LNCAP (cell line): ENCODE measurements around the gene SIN3B.

ENCODE experiments used
- CTCF ChIP-seq: fragments of 450-650 bp; IDR thresholded peaks from 2 replicates; pipeline ENCODE4 v1.5.1; 2017; ENCODE audit warnings: mild to moderate bottlenecking

Gene SIN3B

GRCh38 chr19:16861011-16861410 is 31.8 kb downstream of the SIN3B start:
- no peak for TF ChIP-seq CTCF

- TF ChIP-seq CTCF = no peak
Observed at GRCh38 chr19:16861834-16862233, 32.6 kb downstream of the SIN3B start.

DNA sequence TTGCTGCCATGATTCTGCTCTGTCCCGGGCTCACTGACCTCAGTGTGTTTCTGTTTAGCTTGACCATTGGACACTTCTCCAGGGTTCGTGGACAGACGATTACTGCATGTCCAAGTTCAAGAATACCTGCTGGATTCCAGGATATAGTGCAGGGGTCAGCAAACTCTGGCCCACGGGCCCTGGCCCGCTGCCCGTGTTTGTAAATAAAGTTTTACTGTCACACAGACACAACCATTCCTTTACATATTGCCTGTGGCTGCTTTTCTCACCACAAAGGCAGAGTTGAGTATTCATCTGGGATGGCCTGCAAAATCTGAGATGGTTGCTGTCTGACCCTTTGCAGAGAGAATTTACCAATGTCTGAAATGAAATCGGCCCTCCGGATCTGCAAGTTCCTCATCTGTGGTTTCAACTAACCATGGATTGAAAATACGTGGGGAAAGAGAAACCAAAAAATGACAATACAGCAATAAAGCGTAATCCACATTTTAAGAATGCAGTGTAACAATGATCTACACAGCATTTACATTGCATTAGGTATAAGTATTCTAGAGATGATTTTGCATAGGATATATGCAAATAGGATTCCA is 33.7 kb downstream of the SIN3B start:
- TF ChIP-seq CTCF = no peak

DNA sequence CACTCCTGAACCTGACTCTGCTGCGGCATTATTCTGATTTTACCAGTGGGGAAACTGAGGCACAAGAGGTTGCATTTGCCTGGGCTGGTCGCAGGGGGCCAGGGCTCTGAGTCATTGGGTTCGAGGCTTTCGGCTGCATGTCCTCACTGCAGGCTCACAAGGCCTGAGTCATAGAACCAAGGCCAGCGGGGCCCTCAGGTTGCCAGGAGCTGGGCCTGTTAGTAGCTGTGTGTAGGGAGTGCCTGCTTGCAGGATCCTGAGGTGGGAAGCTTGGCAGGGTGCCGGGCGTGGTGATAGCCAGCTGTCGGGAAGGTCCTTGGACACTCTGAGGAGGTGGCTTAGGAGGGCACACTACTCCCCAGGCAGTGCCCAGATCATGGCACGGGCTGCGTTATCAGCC is 38.0 kb downstream of the SIN3B start:
- TF ChIP-seq CTCF = no peak

- no peak for TF ChIP-seq CTCF
Observed at GRCh38 chr19:16868423-16869130, 39.4 kb downstream of the SIN3B start.

DNA sequence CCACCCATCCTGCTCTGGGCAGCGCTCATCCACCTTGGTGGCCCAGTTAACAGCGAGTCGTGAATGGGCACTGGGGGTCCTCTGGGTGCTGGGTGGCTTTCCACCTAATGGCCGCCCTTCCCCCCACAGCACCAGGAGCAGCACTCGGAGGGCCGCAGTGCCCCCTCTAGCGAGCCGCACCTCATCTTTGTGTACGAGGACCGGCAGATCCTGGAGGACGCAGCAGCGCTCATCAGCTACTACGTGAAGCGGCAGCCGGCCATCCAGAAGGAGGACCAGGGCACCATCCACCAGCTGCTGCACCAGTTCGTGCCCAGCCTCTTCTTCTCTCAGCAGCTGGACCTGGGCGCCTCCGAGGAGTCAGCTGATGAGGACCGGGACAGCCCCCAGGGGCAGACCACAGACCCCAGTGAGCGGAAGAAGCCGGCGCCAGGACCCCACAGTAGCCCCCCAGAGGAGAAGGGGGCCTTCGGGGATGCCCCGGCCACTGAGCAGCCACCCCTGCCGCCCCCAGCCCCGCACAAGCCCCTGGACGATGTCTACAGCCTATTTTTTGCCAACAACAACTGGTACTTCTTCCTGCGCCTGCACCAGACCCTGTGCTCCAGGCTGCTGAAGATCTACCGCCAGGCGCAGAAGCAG is 40.3 kb downstream of the SIN3B start:
- no peak for TF ChIP-seq CTCF

DNA sequence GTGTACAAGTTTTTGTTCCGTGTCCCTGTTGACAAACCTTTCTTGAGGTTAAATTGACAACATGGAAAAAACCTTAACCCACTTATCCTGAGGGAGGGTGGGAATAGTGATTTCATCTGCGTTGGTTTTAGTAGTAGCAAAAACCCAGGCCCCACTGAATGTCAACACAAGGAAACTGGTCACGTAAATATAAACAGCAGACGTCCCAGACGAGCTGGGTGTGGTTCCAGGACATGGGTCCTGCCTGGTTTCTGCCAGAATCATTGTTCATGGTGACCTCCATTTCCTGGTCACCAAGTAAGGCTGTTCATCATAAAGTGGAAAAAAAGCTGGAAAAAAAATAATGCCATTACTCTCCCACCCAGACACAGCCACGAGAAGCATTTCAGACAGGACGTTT is 42.7 kb downstream of the SIN3B start:
- no peak for TF ChIP-seq CTCF
